Posterior cingulate gyrus (tissue), 11 donors: ENCODE measurements around the gene GRB7.
"Not testable (repeated sequence)": the region's sequence is repeated elsewhere in the genome, so short reads cannot be mapped to it uniquely, and the experiment has no call there.

ENCODE experiments used
- DNase-seq, 10 donors: peaks; one replicate each; pipeline versions ENCODE4 v3.0.0 to v3.0.0-alpha.2; 2020 to 2021; ENCODE audit warnings: mixed read lengths in 3 of 10
- intact Hi-C: fragments of 100-400 bp; cut with DNase I; formaldehyde crosslinking; loops from one replicate; pipeline ENCODE4 v1.15.1; 2023

The GRB7 gene

GRCh38 chr17:39737760-39738567 lies at the start of gene GRB7:
TSS of gene GRB7 (plus strand) at chr17:39737938. CDS start at chr17:39742302, 4,364 bp downstream.
- intact Hi-C loops = no loop called here
- peak in 1 of 10 donors; percentile 83 for DNase-seq

- intact Hi-C loops = loop anchor here (2.0 kb wide), 1 partner anchor 42 kb away; the partner anchor contains the start of gene MIEN1
- DNase-seq = no peak
Measured at GRCh38 chr17:39688475-39688835, 49.3 kb upstream of the GRB7 start.

- DNase-seq = no peak
- intact Hi-C loops = loop anchor here (2.0 kb wide), 1 partner anchor 42 kb away; the partner anchor contains the start of gene MIEN1
Measured at GRCh38 chr17:39688945-39689344, 48.8 kb upstream of the GRB7 start.

- intact Hi-C loops = no loop called here
- DNase-seq = no peak
Measured at GRCh38 chr17:39694593-39694992, 43.1 kb upstream of the GRB7 start.

- no peak for DNase-seq
- intact Hi-C loops = no loop called here
Measured at GRCh38 chr17:39695089-39695474, 42.7 kb upstream of the GRB7 start.

- no peak for DNase-seq
- intact Hi-C loops = no loop called here
Measured at GRCh38 chr17:39696731-39697130, 41.0 kb upstream of the GRB7 start.

- intact Hi-C loops = no loop called here
- peak in 1 of 10 donors; percentile 41 for DNase-seq
Measured at GRCh38 chr17:39697961-39698360, 39.8 kb upstream of the GRB7 start.

- peak in 1 of 10 donors; percentile 10 for DNase-seq
- intact Hi-C loops = not testable (repeated sequence)
Measured at GRCh38 chr17:39699157-39699817, 38.5 kb upstream of the GRB7 start.

DNA sequence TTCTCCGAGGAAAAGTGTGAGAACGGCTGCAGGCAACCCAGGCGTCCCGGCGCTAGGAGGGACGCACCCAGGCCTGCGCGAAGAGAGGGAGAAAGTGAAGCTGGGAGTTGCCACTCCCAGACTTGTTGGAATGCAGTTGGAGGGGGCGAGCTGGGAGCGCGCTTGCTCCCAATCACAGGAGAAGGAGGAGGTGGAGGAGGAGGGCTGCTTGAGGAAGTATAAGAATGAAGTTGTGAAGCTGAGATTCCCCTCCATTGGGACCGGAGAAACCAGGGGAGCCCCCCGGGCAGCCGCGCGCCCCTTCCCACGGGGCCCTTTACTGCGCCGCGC lies 38.0 kb upstream of the GRB7 start, which contains the start of gene ERBB2:
ERBB2 (plus strand) TSS at position 247 of the 330 bp plus-strand sequence. CDS start 175 bp downstream, outside the sequence.
- peak in 2 of 10 donors; percentile 78 to 89 for DNase-seq
- intact Hi-C loops = no loop called here

DNA sequence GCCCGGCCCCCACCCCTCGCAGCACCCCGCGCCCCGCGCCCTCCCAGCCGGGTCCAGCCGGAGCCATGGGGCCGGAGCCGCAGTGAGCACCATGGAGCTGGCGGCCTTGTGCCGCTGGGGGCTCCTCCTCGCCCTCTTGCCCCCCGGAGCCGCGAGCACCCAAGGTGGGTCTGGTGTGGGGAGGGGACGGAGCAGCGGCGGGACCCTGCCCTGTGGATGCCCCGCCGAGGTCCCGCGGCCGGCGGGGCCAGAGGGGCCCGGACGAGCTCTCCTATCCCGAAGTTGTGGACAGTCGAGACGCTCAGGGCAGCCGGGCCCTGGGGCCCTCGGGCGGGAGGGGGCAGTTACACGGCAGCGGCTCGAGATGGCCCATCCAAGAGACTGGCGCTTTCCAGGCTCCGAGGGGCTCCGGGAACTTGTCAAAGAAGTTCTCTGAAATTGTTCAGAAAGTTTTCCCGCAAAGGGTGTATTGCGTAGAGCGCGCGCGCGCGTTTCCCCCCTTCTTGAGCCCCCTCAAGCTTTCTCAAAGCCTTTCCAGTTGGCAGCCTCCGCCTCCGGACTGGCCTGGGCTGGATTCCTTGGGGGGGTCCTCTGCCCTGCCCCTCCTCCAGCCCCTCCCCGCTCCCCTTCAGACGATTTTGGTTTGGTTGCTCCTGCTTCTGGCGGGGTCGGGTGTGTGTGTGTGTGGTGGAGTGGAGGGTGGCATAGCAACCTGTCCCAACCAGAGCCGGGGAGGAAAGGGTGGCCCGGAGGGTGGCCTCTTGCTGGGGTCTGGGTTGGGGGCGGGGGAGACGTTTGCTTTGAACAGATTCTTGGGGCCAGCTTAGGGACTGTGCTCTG lies 37.4 kb upstream of the GRB7 start:
- intact Hi-C loops = no loop called here
- DNase-seq = peak in 1 of 10 donors; percentile 46

DNA sequence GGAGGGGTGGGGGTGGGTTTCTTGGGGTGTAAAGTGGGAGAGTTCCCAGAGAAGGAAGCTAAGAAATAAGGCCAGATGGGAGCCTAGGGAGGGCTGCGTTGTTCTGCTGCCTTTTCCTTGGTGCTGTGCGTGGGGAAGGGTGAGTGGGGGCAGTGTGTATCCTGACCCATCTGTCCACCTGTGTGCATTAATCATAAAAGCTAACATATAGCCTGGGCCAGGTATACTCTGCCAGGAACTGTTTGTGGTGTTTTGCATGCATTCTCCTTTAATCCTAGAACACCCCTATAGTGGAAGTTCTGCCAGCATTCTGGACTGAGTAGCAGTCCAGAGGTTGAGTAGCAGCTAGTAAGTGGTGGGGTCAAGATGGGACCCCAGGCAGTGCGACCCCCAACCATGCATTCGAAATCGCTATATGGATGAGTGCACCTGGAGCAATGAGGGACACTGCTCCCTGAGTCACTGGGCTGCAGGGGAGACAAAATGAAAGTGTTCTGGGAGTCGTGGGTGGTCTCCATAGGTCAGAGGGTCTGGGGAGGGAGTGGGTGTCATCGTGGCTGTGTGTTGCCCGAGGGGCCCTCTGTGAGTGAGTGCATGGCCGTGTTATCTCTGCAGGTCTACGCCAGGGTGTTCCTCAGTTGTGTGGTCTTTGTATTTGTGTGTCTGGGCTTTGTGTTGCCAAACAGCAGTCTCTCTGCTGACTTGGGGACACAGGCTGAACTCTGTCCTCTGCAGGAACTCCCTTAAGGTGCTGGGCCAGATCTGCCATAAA lies 36.5 kb upstream of the GRB7 start:
- intact Hi-C loops = no loop called here
- DNase-seq = peak in 1 of 10 donors; percentile 23

DNA sequence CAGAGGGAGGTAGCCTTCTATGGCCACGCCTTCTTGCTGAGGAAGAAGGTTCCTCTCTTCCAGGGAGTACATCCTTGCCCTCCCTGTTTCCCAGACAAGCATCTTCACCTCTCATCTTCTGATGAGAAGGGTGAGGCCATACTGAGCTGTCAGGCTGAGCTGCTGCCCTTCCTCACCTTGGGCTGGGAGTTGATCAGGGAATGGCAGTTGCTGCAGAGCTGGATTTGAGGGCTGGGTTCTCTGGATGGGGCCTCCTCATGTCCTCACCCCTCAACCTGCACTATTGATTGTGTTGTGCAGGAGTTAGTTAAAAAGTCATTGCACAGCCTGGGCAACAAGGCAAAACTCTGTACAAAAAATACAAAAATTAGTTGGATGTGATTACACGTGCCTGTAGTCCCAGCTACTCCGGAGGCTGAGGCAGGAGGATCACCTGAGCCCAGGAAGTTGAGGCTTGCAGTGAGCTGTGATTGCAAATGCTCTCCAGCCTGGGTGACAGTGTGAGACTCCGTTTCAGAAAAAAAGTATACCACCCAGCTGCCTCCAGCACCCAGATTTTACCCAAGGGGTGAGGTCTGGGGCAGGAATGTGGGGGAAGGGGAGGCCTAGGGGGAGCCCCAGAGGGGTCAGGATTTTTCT lies 35.8 kb upstream of the GRB7 start:
- peak in 1 of 10 donors; percentile 23 for DNase-seq
- intact Hi-C loops = no loop called here

GRCh38 chr17:39702901-39703893 lies 34.5 kb upstream of the GRB7 start:
- peak in 1 of 10 donors; percentile 8 for DNase-seq
- intact Hi-C loops = no loop called here

DNA sequence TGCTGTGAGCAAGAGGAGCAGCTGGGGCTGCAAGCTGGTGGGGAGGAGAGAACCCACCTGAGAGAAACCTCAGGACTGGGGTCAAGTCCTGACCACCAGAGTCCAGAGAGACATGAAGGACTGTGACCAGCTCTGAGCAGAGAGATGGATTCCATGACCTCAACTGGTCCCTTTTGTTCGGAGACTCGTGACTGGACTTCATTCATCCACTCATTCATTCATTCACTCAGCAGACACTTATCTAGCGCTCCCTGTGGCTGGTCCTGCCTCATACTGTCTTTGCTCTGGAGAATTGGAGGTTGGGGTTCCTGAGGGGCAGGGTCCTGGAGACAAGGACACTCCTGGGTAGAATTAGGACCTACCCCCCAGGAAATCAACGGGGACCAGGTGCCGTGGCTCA lies 33.8 kb upstream of the GRB7 start:
- intact Hi-C loops = no loop called here
- no peak for DNase-seq

DNA sequence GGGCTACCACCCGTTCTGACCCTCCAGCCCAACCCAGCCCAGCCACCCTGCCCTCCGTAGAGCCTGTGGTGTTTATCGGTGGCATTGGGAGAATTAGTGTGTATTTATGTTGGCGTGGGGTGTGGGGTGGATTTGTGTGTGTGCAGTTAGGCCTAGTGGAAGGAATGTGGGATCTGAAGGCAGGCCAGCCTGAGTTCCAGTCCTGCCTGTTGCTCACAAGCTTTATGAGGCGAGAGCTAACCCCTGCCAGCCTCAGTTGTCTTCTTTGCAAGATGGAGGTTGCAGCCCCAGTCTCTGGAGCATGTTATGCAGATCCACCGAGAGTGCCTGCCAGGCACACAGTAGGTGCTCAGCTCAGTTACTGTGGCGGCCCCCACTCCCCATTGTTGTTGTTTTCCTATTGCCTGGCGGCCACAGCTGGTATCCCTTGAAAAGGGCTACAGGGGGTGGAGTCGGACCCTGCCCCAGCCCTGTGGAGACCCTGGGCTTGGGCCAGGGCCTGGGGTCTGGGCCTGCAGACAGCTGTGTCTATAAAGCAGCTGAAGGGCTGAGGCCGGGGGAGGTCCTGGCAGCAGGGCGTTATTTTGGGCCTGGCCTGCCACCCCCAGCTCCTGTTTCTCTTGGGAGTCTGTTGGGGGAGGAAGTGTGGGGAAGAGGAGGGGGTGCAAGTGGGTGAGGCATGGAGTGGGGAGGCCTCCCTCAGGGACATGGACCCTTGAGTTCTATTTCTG lies 32.8 kb upstream of the GRB7 start:
- peak in 1 of 10 donors; percentile 62 for DNase-seq
- intact Hi-C loops = no loop called here

- intact Hi-C loops = no loop called here
- peak in 1 of 10 donors; percentile 59 for DNase-seq
Measured at GRCh38 chr17:39705786-39706348, 31.9 kb upstream of the GRB7 start.

DNA sequence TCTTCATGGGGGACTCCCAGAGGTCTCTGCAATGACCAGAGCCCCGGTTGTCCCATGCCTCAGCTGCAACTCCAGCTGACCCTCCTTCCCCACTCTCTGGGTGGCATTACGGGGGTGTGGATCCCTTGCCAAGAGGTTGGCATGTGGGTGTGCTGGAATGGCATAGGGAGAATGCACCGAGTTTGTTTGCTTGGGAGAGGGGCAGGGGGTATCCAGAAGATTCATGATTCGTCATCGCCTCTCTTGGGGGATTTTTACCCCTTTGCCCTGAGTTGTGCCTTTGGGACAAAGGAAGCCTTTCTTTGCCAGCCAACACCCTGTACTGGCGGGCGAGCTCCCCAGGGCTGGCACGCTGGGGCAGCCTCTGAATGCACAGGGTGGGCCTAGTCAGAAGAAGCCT lies 31.4 kb upstream of the GRB7 start:
- intact Hi-C loops = no loop called here
- DNase-seq = peak in 1 of 10 donors; percentile 42
